Fibroblast of mammary gland (primary cell): ENCODE measurements around the gene ADI1.
"Not testable (repeated sequence)": the region's sequence is repeated elsewhere in the genome, so short reads cannot be mapped to it uniquely, and the experiment has no call there.

Experiments
- DNase-seq: peaks from one replicate; pipeline ENCODE4 v3.0.0-alpha.2; 2010; ENCODE audit warnings: low read depth
- H3K4me3 ChIP-seq: 2 replicates; pipeline ENCODE4 v1.5.1; 2011; ENCODE audit warnings: low read depth, mild to moderate bottlenecking, low read length, moderate library complexity; ENCODE audit not compliant: control insufficient read depth
- TF ChIP-seq, protein P1 (sequence below): conservative IDR thresholded peaks from 2 replicates; pipeline ENCODE4 v1.5.1; 2011; ENCODE audit warnings: low read depth, low read length, inconsistent platforms; ENCODE audit not compliant: control insufficient read depth, insufficient read depth

Gene ADI1

DNA sequence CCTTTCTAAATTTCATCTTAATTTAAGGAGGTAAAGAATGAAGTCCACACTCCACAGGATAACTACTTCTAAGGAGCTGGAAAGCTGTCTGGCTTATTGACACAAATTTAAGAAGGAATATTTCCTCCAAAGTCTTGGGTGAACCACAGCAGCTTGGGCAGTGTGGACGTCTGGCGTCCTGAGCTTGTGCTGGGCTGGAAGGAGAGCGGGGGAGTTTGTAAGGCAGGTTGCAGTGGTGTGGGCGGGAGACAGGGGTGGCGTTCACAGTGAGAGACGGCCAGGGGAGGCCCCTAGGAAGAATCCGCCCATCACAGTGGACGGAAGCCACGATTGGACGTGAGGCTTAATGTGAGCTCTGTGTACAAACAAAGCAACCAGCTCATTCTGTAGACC, 25.7 kb downstream of the ADI1 start:
- peak overlapping the region; percentile 20 for H3K4me3 ChIP-seq
- TF ChIP-seq, protein P1, sequence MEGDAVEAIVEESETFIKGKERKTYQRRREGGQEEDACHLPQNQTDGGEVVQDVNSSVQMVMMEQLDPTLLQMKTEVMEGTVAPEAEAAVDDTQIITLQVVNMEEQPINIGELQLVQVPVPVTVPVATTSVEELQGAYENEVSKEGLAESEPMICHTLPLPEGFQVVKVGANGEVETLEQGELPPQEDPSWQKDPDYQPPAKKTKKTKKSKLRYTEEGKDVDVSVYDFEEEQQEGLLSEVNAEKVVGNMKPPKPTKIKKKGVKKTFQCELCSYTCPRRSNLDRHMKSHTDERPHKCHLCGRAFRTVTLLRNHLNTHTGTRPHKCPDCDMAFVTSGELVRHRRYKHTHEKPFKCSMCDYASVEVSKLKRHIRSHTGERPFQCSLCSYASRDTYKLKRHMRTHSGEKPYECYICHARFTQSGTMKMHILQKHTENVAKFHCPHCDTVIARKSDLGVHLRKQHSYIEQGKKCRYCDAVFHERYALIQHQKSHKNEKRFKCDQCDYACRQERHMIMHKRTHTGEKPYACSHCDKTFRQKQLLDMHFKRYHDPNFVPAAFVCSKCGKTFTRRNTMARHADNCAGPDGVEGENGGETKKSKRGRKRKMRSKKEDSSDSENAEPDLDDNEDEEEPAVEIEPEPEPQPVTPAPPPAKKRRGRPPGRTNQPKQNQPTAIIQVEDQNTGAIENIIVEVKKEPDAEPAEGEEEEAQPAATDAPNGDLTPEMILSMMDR, result no peak
- DNase-seq, result peak; percentile 79

DNA sequence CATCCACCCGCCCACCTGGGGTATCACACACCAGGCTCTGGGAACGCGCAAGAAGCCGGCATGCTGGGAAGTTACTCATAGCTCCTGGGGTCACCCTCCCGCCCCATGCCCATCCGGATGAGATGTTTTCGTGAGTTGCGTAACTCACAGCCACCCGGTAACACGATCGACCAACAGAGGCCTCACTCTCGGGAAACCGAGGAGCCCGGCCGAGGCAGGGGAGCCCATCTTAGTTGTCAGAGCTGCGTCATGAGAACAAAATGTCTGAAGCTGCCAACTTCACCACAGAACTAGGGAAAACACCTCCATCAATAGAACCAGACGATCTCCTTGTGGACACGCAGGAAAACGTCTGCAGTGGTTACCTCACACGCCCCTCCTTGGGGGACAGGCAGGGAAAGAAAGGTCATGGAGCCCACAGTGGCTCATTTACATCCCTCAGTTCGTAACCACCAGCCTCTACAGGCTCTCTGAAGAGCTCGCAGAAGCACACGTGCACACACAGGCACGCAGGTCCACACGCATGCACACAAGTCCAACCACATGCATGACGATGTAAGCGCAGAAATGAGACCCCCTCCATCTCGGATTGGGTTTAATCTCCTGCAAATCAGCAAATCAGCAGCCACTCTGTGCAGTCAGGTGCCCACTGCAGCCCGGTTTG, 26.2 kb downstream of the ADI1 start:
- H3K4me3 ChIP-seq, result peak overlapping the region; percentile 20
- TF ChIP-seq, protein P1, result no peak
- peak; percentile 98 for DNase-seq

DNA sequence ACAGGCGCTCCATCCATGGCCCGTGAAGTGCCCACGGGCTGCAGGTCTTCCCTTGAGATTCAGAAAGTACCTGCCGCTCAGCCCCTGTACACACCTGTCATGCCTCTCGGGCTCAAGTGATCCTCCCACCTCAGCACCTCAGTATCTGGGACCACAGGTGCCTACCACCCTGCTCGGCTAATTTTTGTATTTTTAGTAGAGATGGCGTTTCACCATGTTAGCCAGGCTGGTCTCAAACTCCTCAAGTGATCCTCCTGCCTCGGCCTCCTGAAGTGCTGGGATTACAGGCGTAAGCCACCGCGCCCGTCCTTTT, 26.9 kb downstream of the ADI1 start:
- not testable (repeated sequence) for DNase-seq, H3K4me3 ChIP-seq

DNA sequence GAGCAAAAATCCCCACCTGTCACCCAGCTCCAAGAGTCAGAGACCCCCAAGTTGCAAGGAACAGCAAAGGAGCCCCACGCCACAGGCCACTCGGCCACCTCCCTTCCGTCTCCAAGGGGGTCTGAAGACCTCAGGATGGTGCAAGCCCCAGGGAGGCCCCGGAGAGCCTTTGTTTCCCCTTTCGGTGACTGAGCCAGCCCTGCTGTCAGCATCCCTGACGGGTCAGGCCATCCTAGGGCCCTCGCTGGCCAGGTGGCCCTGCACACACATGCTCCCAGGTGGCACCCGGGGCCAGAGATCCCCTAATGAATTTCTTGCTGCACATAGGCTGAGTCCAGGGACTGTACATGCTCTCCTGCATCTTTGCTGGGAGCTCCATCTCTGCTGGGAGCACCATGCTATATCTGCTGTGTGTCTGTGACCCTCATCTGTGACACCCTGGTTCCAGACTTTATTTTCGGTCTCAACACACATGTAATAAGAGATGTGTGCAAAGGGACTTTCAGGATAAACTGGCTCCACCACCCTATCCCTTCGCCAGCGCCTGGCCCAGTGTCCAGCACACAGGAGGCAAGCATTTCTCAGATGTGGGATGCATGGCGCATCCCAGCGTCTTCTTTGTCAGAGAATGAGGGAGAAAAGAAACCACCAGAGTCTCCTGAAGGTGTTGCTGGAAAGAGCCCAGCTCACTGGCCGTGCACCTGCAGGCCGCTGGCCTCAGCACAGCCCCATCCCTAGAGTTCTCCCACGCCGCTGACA, 27.4 kb downstream of the ADI1 start:
- no peak for DNase-seq
- TF ChIP-seq, protein P1, result no peak
- H3K4me3 ChIP-seq, result no peak overlapping the region

DNA sequence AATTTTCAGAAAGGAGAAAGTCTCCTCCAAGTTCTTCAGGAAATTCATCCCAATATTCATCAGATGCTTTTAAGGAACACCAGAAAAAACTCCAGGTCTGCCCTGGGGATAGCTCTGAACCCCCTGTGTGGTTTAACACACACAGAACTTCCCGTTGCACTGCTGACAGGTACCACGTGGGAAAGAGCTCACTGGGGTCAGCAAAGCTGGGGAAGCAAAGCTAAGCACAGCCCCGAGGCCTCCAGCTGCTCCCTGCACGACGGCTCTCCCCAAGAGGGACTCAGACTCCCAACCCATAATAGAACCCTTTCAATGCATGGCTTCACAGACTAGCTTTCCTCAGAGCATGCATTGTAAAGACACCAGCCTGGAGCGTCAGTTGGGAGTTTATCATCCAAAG, 28.0 kb downstream of the ADI1 start:
- TF ChIP-seq, protein P1, result no peak
- H3K4me3 ChIP-seq, result no peak overlapping the region
- no peak for DNase-seq

GRCh38 chr2:3490191-3491170, 28.9 kb downstream of the ADI1 start:
- DNase-seq, result no peak
- TF ChIP-seq, protein P1, result no peak
- no peak overlapping the region for H3K4me3 ChIP-seq

- H3K4me3 ChIP-seq, result no peak overlapping the region
- no peak for DNase-seq
- TF ChIP-seq, protein P1, result no peak
These were observed 29.6 kb downstream of the ADI1 start for GRCh38 chr2:3489764-3490115.
